Placental pericyte (primary cell): Measurements from ENCODE around the gene THRA. TPM values are rescaled to one million over a fixed set of nuclear protein-coding genes. Genes with fewer than 3 reads are reported as not detected.
A peak's percentile ranks its signal among the peaks of the same experiment; 100 is the strongest.

Experiments
- small RNA-seq: library from RNA; depleted of rRNA; stranded (forward); fragments of <200 nt; gene quantifications from one replicate; pipeline ENCODE3, GENCODE V24; 2012; ENCODE audit warnings: low replicate concordance
- total RNA-seq: library from RNA; depleted of rRNA; stranded (reverse); fragments of >200 nt; gene quantifications from 2 replicates; pipeline ENCODE4 v1.2.3, GENCODE V29; 2012

The THRA gene, protein sequence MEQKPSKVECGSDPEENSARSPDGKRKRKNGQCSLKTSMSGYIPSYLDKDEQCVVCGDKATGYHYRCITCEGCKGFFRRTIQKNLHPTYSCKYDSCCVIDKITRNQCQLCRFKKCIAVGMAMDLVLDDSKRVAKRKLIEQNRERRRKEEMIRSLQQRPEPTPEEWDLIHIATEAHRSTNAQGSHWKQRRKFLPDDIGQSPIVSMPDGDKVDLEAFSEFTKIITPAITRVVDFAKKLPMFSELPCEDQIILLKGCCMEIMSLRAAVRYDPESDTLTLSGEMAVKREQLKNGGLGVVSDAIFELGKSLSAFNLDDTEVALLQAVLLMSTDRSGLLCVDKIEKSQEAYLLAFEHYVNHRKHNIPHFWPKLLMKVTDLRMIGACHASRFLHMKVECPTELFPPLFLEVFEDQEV
- 20.8 and 31.7 TPM in 2 replicates for total RNA-seq

DNA sequence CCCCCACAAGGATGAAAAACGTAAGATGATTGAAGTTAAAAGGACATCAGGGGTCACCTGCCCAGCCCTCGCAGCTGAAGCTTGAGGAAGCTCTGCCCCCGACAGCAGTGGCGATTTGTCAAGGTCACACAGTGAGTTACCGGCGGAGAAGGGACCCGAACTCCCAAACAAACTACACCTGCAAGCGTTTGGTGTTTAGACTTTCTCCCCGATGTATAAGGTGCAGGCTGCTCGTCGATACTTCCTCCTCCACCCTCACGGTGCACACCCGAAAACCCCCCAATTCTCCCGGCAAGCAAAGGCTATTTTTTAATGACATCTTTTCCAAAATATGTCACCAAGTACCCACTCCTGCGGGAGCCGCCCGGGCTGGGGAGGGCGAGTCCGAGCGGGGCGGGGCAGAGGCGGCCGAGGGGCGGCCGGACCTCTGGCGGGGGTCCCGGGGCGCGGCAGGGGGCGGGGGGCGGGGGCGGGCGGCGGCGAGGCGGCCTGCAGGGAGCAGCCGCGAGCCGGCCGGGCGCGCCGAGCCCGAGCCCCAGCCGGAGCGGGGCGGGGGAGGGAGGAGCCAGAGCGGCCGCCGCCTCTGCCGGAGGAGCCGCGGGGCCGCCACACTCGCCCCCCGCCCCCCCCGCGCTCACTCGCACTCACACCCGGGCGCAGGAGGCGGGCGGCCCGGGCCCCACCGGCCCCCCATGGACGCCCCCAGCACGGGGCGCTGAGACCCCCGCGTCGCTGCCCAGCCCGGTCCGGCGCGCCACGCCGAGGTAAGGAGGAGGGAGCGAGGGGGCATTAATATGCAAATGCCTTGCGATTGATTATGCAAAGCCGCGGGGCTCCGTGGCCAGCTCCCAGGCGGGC lies at the start of gene THRA:
THRA (plus strand) TSS at position 637 of the 858 bp plus-strand sequence. CDS start 11,524 bp downstream, outside the sequence.

DNA sequence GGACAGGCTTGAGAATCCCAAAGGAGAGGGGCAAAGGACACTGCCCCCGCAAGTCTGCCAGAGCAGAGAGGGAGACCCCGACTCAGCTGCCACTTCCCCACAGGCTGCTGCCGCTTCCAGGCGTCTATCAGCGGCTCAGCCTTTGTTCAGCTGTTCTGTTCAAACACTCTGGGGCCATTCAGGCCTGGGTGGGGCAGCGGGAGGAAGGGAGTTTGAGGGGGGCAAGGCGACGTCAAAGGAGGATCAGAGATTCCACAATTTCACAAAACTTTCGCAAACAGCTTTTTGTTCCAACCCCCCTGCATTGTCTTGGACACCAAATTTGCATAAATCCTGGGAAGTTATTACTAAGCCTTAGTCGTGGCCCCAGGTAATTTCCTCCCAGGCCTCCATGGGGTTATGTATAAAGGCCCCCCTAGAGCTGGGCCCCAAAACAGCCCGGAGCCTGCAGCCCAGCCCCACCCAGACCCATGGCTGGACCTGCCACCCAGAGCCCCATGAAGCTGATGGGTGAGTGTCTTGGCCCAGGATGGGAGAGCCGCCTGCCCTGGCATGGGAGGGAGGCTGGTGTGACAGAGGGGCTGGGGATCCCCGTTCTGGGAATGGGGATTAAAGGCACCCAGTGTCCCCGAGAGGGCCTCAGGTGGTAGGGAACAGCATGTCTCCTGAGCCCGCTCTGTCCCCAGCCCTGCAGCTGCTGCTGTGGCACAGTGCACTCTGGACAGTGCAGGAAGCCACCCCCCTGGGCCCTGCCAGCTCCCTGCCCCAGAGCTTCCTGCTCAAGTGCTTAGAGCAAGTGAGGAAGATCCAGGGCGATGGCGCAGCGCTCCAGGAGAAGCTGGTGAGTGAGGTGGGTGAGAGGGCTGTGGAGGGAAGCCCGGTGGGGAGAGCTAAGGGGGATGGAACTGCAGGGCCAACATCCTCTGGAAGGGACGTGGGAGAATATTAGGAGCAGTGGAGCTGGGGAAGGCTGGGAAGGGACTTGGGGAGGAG lies 47.5 kb upstream of the THRA start, which contains the start of gene CSF3:
CSF3 (plus strand) TSS at position 436 of the 993 bp plus-strand sequence; CDS start at position 471, 35 bp downstream.

DNA sequence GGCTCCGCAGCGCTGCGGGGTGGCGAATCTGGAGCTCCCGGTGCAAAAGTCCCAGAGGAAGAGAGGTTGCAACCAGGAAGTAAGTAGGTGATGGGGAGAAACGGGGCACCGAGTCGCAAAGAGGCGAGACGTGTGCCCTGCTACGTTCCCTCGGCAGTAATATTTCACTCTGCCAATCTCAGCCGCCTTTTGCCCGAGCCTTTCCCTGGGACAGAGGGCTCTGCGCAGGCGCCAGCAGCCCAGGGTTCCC lies 37.6 kb downstream of the THRA start, which contains the start of gene NR1D1:
NR1D1 (minus strand) TSS at position 171 of the 250 bp plus-strand sequence. CDS start 495 bp downstream, outside the sequence.

DNA sequence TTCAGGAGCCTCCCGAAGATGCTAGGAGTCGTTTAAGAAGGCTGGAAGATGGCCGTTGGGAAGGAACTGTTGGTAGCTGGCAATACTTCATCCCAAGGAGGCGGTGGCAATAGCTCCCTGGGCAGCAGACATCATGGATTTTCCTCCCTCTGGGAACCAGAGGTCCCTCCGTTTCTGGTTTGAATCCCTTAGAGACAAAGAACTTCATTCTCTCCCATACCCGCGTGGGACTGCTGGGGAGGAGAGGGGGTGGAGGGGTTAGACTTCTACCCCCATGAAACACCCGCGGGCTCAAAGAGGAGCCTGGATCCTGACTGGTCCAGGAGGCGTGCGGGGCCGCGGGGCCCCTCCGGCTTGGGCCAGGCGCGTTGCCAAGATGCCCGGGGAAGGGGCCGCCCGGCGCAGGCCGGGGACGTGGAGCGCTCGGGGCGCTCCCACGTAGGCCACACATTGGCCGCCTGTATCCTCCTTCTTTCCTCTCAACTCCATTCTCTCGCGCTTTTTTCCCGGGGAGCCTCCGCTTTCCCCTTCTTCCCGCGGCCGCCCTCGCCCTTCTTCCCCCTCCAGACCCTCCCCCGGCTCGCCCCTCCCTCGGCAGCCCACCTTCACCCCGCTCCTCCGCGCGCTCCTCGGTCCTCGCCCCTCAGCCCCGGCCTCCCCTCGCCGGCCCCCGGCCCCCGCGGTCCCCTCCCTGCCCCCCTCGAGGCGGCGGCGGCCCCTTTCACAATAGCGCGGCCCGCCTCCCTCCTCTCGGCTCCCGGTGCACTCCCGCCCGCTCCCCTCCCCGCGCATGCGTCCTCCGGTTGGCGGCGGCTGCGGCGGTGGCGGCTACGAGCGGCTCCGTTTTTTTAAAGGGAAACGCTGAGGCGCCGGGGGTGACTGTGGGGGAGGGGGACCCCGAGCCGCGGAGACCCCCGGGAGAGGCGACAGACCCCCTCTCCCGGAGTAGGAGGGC lies 58.7 kb downstream of the THRA start, which contains the start of gene MSL1:
MSL1 (plus strand) TSS at position 791 of the 955 bp plus-strand sequence. CDS start 642 bp downstream, outside the sequence.

Small RNA genes lying within 50 kb of the gene (small RNA-seq; reads per million reads assigned to genes)
- gene SNORD124, result 514 reads per million, percentile 99 among the genes with 10 or more reads in this experiment

Other genes with a start within 250 kb of the THRA start
- not detected in 2 replicates for gene IKZF3, start 198.7 kb upstream of the THRA start, total RNA-seq
- gene ZPBP2, start 194.8 kb upstream of the THRA start, total RNA-seq, result not detected in 2 replicates
- 3.0 and 4.2 TPM in 2 replicates for gene GSDMB, start 144.3 kb upstream of the THRA start, total RNA-seq
- 38.5 and 47.5 TPM in 2 replicates for gene ORMDL3, start 135.4 kb upstream of the THRA start, total RNA-seq
- not detected in 2 replicates for gene LRRC3C, start 135.2 kb upstream of the THRA start, total RNA-seq
- not detected in 2 replicates for gene GSDMA, start 100.0 kb upstream of the THRA start, total RNA-seq
- 112 and 229 TPM in 2 replicates for gene PSMD3, start 82.2 kb upstream of the THRA start, total RNA-seq
- 6.8 and 29.1 TPM in 2 replicates for gene CSF3, start 47.5 kb upstream of the THRA start, total RNA-seq
- 50.6 and 85.5 TPM in 2 replicates for gene MED24, start 8.6 kb upstream of the THRA start, total RNA-seq
- 2.8 and 3.7 TPM in 2 replicates for gene NR1D1, start 37.6 kb downstream of the THRA start, total RNA-seq
- gene MSL1, start 59.0 kb downstream of the THRA start, total RNA-seq, result 56.3 and 64.6 TPM in 2 replicates
- 30.0 and 47.8 TPM in 2 replicates for gene CASC3, start 77.6 kb downstream of the THRA start, total RNA-seq
- 2.0 and 2.2 TPM in 2 replicates for gene RAPGEFL1, start 114.5 kb downstream of the THRA start, total RNA-seq
- 6.3 and 9.2 TPM in 2 replicates for gene WIPF2, start 156.3 kb downstream of the THRA start, total RNA-seq
- gene CDC6, start 224.9 kb downstream of the THRA start, total RNA-seq, result 33.7 and 40.8 TPM in 2 replicates
- 27.6 and 30.4 TPM in 2 replicates for gene RARA, start 246.2 kb downstream of the THRA start, total RNA-seq